Thyroid gland (tissue), 4 donors: ENCODE results near the gene HYDIN. TPM values are rescaled to one million over a fixed set of nuclear protein-coding genes. Genes with fewer than 3 reads are reported as not detected.

Source experiments
- DNase-seq, 2 donors: peaks; one replicate each; pipeline ENCODE4 v3.0.0-alpha.2; 2019
- H3K27ac ChIP-seq, 3 donors: fragments of 200-600 bp; sonication (generic); 1 replicate in 2 of 3; 2 replicates in 1 of 3; pipeline ENCODE4 v1.5.1; 2016 to 2019; ENCODE audit warnings: mild to moderate bottlenecking in 1 of 3, moderate library complexity in 1 of 3
- H3K27me3 ChIP-seq: fragments of 200-600 bp; sonication (generic); one replicate; pipeline ENCODE4 v1.5.1; 2019
- H3K36me3 ChIP-seq, 2 donors: fragments of 200-600 bp; sonication (generic); one replicate each; pipeline ENCODE4 v1.5.1; 2016 to 2019
- H3K4me1 ChIP-seq, 2 donors: fragments of 200-600 bp; sonication (generic); one replicate each; pipeline ENCODE4 v1.5.1; 2017 to 2019
- H3K4me3 ChIP-seq, 3 donors: fragments of 200-600 bp; sonication (generic); replicated peaks in 1 of 3; 1 replicate in 2 of 3; 2 replicates in 1 of 3; pipeline ENCODE4 v1.5.1; 2016; ENCODE audit warnings: mild to moderate bottlenecking in 1 of 3
- H3K9me3 ChIP-seq: fragments of 200-600 bp; sonication (generic); one replicate; pipeline ENCODE4 v1.5.1; 2017
- CTCF ChIP-seq, 6 experiments: fragments of 200-600 bp in 3 of 6; fragments of 450-650 bp in 3 of 6; sonication (generic) in 3 of 6; IDR thresholded peaks; one replicate each; pipeline ENCODE4 v1.5.1; 2016 to 2019; ENCODE audit warnings: antibody characterized with exemption in 6 of 6, mild to moderate bottlenecking in 2 of 6, inconsistent platforms in 1 of 6, moderate library complexity in 1 of 6
- POLR2A ChIP-seq, 2 donors: fragments of 450-650 bp; IDR thresholded peaks; one replicate each; pipeline ENCODE4 v1.6.1; 2017; ENCODE audit warnings: antibody characterized with exemption in 2 of 2, mild to moderate bottlenecking in 2 of 2, moderate library complexity in 1 of 2
- WGBS, 2 donors: methylation state at CpG; one replicate each; pipeline ENCODE4 v1.1.5; 2017; 5-methylcytosine and 5-hydroxymethylcytosine counted together
- intact Hi-C: fragments of 100-400 bp; cut with DNase I; formaldehyde crosslinking; loops from one replicate; pipeline ENCODE4 v1.15.1; 2023
- total RNA-seq, 4 donors: library from RNA; depleted of rRNA; stranded (reverse); fragments of >200 nt; gene quantifications; one replicate each; pipeline ENCODE4 v1.2.3, GENCODE V29; 2016

HYDIN gene
- total RNA-seq, 4 donors from 2014 or later, result 10.1 to 26.3 (median 21.3) TPM

GRCh38 chr16:71255721-71256120 is 25.2 kb upstream of the HYDIN start:
- DNase-seq, result no peak
- no peak for TF ChIP-seq CTCF (IDR thresholded peaks at IDR 0.05)
- Histone ChIP-seq H3K4me1 (no peaks in the 10 kb centered on the region), H3K4me3 (no peak overlapping the region), H3K27ac (no peak overlapping the region), H3K9me3 (no peaks in the 10 kb centered on the region), H3K27me3 (no peaks in the 10 kb centered on the region), H3K36me3 (no peaks in the 10 kb centered on the region)
- 61 to 65% methylated on average over 6 of the region's 6 CpGs for WGBS, 2 donors
- intact Hi-C loops, result no loop called here

GRCh38 chr16:71254832-71255525 is 24.5 kb upstream of the HYDIN start:
- Histone ChIP-seq H3K36me3 (no peaks in the 10 kb centered on the region), H3K4me1 (no peaks in the 10 kb centered on the region), H3K27ac (no peak overlapping the region), H3K9me3 (no peaks in the 10 kb centered on the region), H3K27me3 (no peaks in the 10 kb centered on the region), H3K4me3 (no peak overlapping the region)
- TF ChIP-seq CTCF (IDR thresholded peaks at IDR 0.05) (no peak), POLR2A (IDR thresholded peaks at IDR 0.05) (no peak)
- DNase-seq, result no peak
- intact Hi-C loops, result no loop called here
- WGBS, 2 donors, result 79 to 83% methylated on average over 4 of the region's 4 CpGs

GRCh38 chr16:71250461-71251235 is 20.1 kb upstream of the HYDIN start:
- Histone ChIP-seq H3K36me3 (no peaks in the 10 kb centered on the region), H3K4me1 (no peaks in the 10 kb centered on the region), H3K27me3 (no peaks in the 10 kb centered on the region), H3K9me3 (no peaks in the 10 kb centered on the region), H3K4me3 (no peak overlapping the region), H3K27ac (no peak overlapping the region)
- DNase-seq, result no peak
- intact Hi-C loops, result no loop called here
- 87 to 91% methylated on average over 5 of the region's 5 CpGs for WGBS, 2 donors
- no peak for TF ChIP-seq CTCF (IDR thresholded peaks at IDR 0.05)
- no peak for TF ChIP-seq POLR2A (IDR thresholded peaks at IDR 0.05)

GRCh38 chr16:71249399-71249798 is 18.9 kb upstream of the HYDIN start:
- WGBS, 2 donors, result 25 to 46% methylated on average over 1 of the region's 1 CpG
- Histone ChIP-seq H3K36me3 (no peaks in the 10 kb centered on the region), H3K27me3 (no peaks in the 10 kb centered on the region), H3K4me3 (no peak overlapping the region), H3K4me1 (no peaks in the 10 kb centered on the region), H3K9me3 (no peaks in the 10 kb centered on the region), H3K27ac (no peak overlapping the region)
- DNase-seq, result no peak
- TF ChIP-seq CTCF (IDR thresholded peaks at IDR 0.05) (no peak), POLR2A (IDR thresholded peaks at IDR 0.05) (no peak)
- intact Hi-C loops, result no loop called here

- WGBS, 2 donors, result 86 to 91% methylated on average over 7 of the region's 7 CpGs
- TF ChIP-seq CTCF (IDR thresholded peaks at IDR 0.05) (no peak), POLR2A (IDR thresholded peaks at IDR 0.05) (no peak)
- no peak overlapping the region for H3K27ac ChIP-seq
- no peak for DNase-seq
- no peaks in the 10 kb centered on the region for H3K27me3 ChIP-seq
- H3K4me1 ChIP-seq, result no peaks in the 10 kb centered on the region
- H3K4me3 ChIP-seq, result no peak overlapping the region
- no peaks in the 10 kb centered on the region for H3K9me3 ChIP-seq
- H3K36me3 ChIP-seq, result no peaks in the 10 kb centered on the region
- intact Hi-C loops, result no loop called here
Observed at GRCh38 chr16:71247478-71247877, 17.0 kb upstream of the HYDIN start.
